GM18520 (cell line): Measurements from ENCODE around the gene PLAGL2.
"Not testable (repeated sequence)": the region's sequence is repeated elsewhere in the genome, so short reads cannot be mapped to it uniquely, and the experiment has no call there.

ENCODE experiments used
- ATAC-seq: cut with Tn5 transposase; IDR thresholded peaks from one replicate; pipeline ENCODE4 v1.9.1; 2021; ENCODE audit not compliant: unreplicated experiment

Gene PLAGL2

GRCh38 chr20:32207626-32208498 lies at the start of gene PLAGL2, which contains the start of gene POFUT1:
Gene PLAGL2 (minus strand): TSS chr20:32207743. CDS start chr20:32202178, 5,565 bp downstream.
Gene POFUT1 (plus strand): TSS chr20:32207880. CDS start chr20:32207942, 62 bp downstream.
- peak; percentile 85 for ATAC-seq

- ATAC-seq = no peak
These were observed 44.6 kb upstream of the PLAGL2 start for GRCh38 chr20:32252189-32252588.

GRCh38 chr20:32251470-32251869 lies 43.9 kb upstream of the PLAGL2 start:
- no peak for ATAC-seq

- ATAC-seq = no peak
These were observed 41.6 kb upstream of the PLAGL2 start for GRCh38 chr20:32249030-32249738.

GRCh38 chr20:32248043-32248442 lies 40.5 kb upstream of the PLAGL2 start:
- ATAC-seq = no peak

- ATAC-seq = not testable (repeated sequence)
These were observed 38.7 kb upstream of the PLAGL2 start for GRCh38 chr20:32246208-32246607.

- ATAC-seq = no peak
These were observed 37.4 kb upstream of the PLAGL2 start for GRCh38 chr20:32244959-32245358.

- no peak for ATAC-seq
These were observed 36.7 kb upstream of the PLAGL2 start for GRCh38 chr20:32244150-32244823.

- ATAC-seq = no peak
These were observed 34.3 kb upstream of the PLAGL2 start for GRCh38 chr20:32241807-32242206.

GRCh38 chr20:32240205-32240604 lies 32.7 kb upstream of the PLAGL2 start:
- ATAC-seq = no peak

- no peak for ATAC-seq
These were observed 31.2 kb upstream of the PLAGL2 start for GRCh38 chr20:32238483-32239425.

GRCh38 chr20:32237419-32237818 lies 29.9 kb upstream of the PLAGL2 start:
- no peak for ATAC-seq

- no peak for ATAC-seq
These were observed 29.3 kb upstream of the PLAGL2 start for GRCh38 chr20:32236819-32237218.

GRCh38 chr20:32236048-32236533 lies 28.5 kb upstream of the PLAGL2 start:
- ATAC-seq = no peak

GRCh38 chr20:32235331-32236047 lies 27.9 kb upstream of the PLAGL2 start:
- ATAC-seq = no peak

- no peak for ATAC-seq
These were observed 26.7 kb upstream of the PLAGL2 start for GRCh38 chr20:32234135-32234808.

- no peak for ATAC-seq
These were observed 25.7 kb upstream of the PLAGL2 start for GRCh38 chr20:32233286-32233685.

GRCh38 chr20:32232326-32232886 lies 24.9 kb upstream of the PLAGL2 start:
- ATAC-seq = no peak

- no peak for ATAC-seq
These were observed 24.3 kb upstream of the PLAGL2 start for GRCh38 chr20:32231847-32232246.
